Panc1 (cell line): ENCODE measurements around the gene IFI6. TPM values are rescaled to one million over a fixed set of nuclear protein-coding genes. Genes with fewer than 3 reads are reported as not detected.
"Not testable (repeated sequence)": the region's sequence is repeated elsewhere in the genome, so short reads cannot be mapped to it uniquely, and the experiment has no call there.

ENCODE experiments used
- ATAC-seq: fragments of 200-7000 bp; cut with Tn5 transposase; 2 replicates; pipeline ENCODE4 v1.9.1; 2020; ENCODE audit warnings: mild to moderate bottlenecking, moderate library complexity
- BruUV-seq: library from RNA; stranded (reverse); fragments of 400-500 nt; replicated peaks from 2 replicates; lab custom pipeline; 2021; lab: Mats Ljungman, UMichigan
- CTCF ChIA-PET: fragments of 300-600 bp; sonication (Branson Sonifier 250); formaldehyde crosslinking; loops from one replicate; lab custom pipeline; 2022; ENCODE audit warnings: antibody characterized with exemption; lab: Charles Lee
- POLR2A ChIA-PET: fragments of 300-600 bp; sonication (Branson Sonifier 250); formaldehyde crosslinking; loops from one replicate; lab custom pipeline; 2022; ENCODE audit warnings: antibody characterized with exemption; lab: Charles Lee
- DNase-seq: peaks from one replicate; pipeline ENCODE4 v3.0.0-alpha.2; 2010; ENCODE audit warnings: low read depth, low spot score
- H3K27ac ChIP-seq: 2 replicates; pipeline ENCODE4 v1.5.1; 2011; ENCODE audit warnings: mild to moderate bottlenecking, low read length, inconsistent platforms
- H3K27me3 ChIP-seq: fragments of 200-500 bp; sonication (Bioruptor generic); 2 replicates; pipeline ENCODE4 v1.6.0; 2014; ENCODE audit warnings: low read length, inconsistent platforms; ENCODE audit not compliant: control insufficient read depth, insufficient read depth
- H3K36me3 ChIP-seq: fragments of 200-500 bp; sonication (Bioruptor generic); 2 replicates; pipeline ENCODE4 v1.5.1; 2014; ENCODE audit warnings: inconsistent platforms, mild to moderate bottlenecking, low read length, moderate library complexity; ENCODE audit not compliant: control insufficient read depth, insufficient read depth
- H3K4me1 ChIP-seq: 2 replicates; pipeline ENCODE4 v1.5.1; 2011; ENCODE audit warnings: inconsistent platforms, mild to moderate bottlenecking, low read length, moderate library complexity; ENCODE audit not compliant: control insufficient read depth, insufficient read depth
- H3K4me3 ChIP-seq, 2 experiments: 2 replicates each; pipeline ENCODE4 v1.5.1; 2011 to 2012; ENCODE audit warnings: low read depth in 2 of 2, low read length in 2 of 2, mild to moderate bottlenecking in 2 of 2, inconsistent platforms in 1 of 2, moderate library complexity in 1 of 2
- H3K9me3 ChIP-seq: fragments of 200-500 bp; sonication (Bioruptor generic); 2 replicates; pipeline ENCODE4 v1.5.1; 2014; ENCODE audit warnings: low read depth, mild to moderate bottlenecking, inconsistent platforms, low read length, moderate library complexity; ENCODE audit not compliant: control insufficient read depth, insufficient read depth
- POLR2AphosphoS5 ChIP-seq: IDR thresholded peaks from 2 replicates; pipeline ENCODE4 v1.6.1; 2012; ENCODE audit warnings: mild to moderate bottlenecking, low read depth, low read length, moderate library complexity
- SIN3A ChIP-seq: IDR thresholded peaks from 2 replicates; pipeline ENCODE4 v1.6.1; 2012; ENCODE audit warnings: low read depth, mild to moderate bottlenecking, low read length, moderate library complexity, borderline replicate concordance; ENCODE audit not compliant: insufficient read depth
- in situ Hi-C: cut with HindIII; loops from 2 replicates; pipeline ENCODE4 v1.10.0; 2016; ENCODE audit warnings: low sequenced_read_pairs, low pct_unique_long_range_greater_than_20kb
- intact Hi-C: fragments of 100-400 bp; cut with micrococcal nuclease; formaldehyde crosslinking; loops from one replicate; pipeline ENCODE4 v1.10.0; 2022; ENCODE audit not compliant: unreplicated experiment
- total RNA-seq: library from RNA; stranded (reverse); gene quantifications from one replicate; pipeline ENCODE4 v1.2.1, GENCODE V29; 2021; ENCODE audit not compliant: unreplicated experiment
- TF ChIP-seq, protein P1 (sequence below): fragments of 450-650 bp; IDR thresholded peaks from 2 replicates; pipeline ENCODE4 v1.5.1; 2017; ENCODE audit warnings: mild to moderate bottlenecking
- TF ChIP-seq, protein P2 (sequence below), 2 experiments: IDR thresholded peaks; 2 replicates each; pipeline ENCODE4 v1.6.1; 2011 to 2012; ENCODE audit warnings: low read depth in 2 of 2, control low read depth in 1 of 2, low read length in 1 of 2, mild to moderate bottlenecking in 1 of 2, moderate library complexity in 1 of 2; ENCODE audit not compliant: insufficient read depth in 1 of 2

The IFI6 gene
- total RNA-seq, 1 experiment from 2014 or later = 39.1 TPM

DNA sequence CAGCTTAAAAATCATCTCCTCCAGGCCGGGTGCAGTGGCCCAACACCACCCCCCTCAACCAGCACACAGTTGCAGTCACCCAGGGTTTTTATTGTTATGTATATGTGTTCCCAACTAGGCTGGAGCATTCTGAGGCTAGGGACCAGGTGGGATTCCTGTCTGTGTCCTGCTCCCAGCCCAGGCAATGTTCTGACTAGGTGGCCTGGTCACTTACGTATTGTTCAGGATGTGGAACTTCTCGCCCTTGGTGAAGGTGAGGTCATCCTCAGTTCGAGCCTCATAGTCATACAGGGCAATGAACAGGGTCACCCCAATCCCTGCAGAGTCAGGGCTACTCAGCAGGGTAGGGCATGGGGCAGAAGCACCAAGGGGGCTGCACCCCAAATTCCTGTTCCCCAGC is 49.2 kb downstream of the IFI6 start:
- BruUV-seq = no TSS peak
- Histone ChIP-seq H3K4me1 (no peaks in the 10 kb centered on the region), H3K27ac (no peak overlapping the region), H3K36me3 (no peaks in the 10 kb centered on the region), H3K4me3 (no peak overlapping the region), H3K9me3 (no peaks in the 10 kb centered on the region), H3K27me3 (no peaks in the 10 kb centered on the region)
- ATAC-seq (no peak), DNase-seq (no peak)
- intact Hi-C loops (no loop called here), in situ Hi-C loops (no loop called here)
- ChIA-PET POLR2A (no interaction called here), CTCF (no interaction called here)
- TF ChIP-seq SIN3A (no peak), POLR2AphosphoS5 (no peak)
- TF ChIP-seq, protein P1, sequence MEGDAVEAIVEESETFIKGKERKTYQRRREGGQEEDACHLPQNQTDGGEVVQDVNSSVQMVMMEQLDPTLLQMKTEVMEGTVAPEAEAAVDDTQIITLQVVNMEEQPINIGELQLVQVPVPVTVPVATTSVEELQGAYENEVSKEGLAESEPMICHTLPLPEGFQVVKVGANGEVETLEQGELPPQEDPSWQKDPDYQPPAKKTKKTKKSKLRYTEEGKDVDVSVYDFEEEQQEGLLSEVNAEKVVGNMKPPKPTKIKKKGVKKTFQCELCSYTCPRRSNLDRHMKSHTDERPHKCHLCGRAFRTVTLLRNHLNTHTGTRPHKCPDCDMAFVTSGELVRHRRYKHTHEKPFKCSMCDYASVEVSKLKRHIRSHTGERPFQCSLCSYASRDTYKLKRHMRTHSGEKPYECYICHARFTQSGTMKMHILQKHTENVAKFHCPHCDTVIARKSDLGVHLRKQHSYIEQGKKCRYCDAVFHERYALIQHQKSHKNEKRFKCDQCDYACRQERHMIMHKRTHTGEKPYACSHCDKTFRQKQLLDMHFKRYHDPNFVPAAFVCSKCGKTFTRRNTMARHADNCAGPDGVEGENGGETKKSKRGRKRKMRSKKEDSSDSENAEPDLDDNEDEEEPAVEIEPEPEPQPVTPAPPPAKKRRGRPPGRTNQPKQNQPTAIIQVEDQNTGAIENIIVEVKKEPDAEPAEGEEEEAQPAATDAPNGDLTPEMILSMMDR = no peak

DNA sequence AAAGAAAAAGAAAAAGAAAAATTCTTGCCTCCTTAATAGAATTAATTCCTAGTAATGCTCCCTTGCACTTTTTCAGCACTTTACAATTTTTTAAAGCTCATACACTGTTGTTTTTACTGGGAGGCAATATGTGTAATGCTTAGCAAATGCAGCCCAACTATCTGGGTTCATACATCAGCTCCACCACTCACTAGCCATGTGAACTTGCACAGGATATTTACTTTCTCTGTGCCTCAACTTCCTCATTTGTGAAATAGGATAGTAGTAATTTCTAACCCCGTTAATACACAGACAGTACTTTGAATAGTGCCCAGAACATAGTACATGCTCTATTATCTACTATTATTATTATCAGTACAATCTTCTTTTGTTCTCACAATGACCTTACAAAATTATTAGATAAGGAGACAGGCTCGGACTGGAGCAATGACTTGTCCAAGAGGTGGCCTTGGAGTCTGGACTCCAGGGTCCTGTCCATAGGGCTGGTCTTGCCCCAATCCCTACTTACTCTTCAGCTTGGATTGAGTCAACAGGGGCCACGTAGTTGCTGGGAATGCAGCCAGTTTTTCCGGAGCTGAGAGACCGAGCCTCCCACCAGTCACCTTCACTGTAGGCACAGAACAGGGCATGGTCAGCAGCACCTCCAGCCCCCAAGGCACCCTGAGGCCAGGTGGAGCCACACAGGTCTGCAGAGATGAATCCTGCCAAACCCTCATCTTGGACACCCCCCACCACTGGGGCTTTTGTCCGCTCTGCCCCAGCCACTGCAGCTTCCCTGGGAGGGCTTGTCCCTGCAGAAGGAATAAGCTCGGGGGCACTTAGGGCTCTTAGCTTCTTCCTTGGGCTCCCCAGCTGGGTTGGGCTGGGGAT is 50.7 kb downstream of the IFI6 start:
- ATAC-seq = no peak; the same call in 1 of the 2 replicates
- H3K9me3 ChIP-seq = no peaks in the 10 kb centered on the region
- CTCF ChIA-PET = no interaction called here

DNA sequence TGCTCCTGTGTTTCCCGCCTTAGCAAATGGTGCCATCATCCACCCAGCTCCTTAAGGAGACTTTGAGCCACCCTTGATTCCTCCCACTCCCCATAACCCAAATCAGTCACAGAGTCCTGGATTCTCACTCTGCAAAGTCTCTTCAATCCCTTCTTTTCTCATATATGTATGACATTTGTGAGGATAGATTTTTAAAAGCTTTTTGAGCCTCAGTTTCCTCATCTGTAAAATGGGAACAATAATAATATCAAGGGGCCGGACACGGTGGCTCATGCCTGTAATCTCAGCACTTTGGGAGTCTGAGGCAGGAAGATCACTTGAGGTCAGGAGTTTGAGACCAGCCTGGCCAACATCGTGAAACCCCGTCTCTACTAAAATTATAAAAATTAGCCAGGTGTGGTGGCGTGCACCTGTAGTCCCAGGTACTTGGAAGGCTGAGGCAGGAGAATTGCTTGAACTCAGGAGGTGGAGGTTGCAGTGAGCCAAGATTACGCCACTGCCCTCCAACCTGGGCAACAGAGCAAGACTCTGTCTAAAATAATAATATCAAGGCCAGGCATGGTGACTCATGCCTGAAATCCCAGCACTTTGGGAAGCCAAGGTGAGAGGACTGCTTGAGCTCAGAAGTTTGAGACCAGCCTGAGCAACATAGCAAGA is 52.1 kb downstream of the IFI6 start:
- H3K27me3 ChIP-seq, DNase-seq, H3K4me1 ChIP-seq, H3K36me3 ChIP-seq, ATAC-seq, H3K27ac ChIP-seq, intact Hi-C loops, H3K9me3 ChIP-seq, CTCF ChIA-PET, in situ Hi-C loops, H3K4me3 ChIP-seq, BruUV-seq: not testable (repeated sequence)
- POLR2A ChIA-PET = interaction anchor here (0.6 kb wide), 1 partner anchor 18 kb away, joined by 3 read pairs; no protein-coding TSS in a partner anchor

More for the DNA sequence above, 50.7 kb downstream of the IFI6 start:
- TF ChIP-seq POLR2AphosphoS5 (no peak), SIN3A (no peak)
- TF ChIP-seq, protein P1 = no peak
- TF ChIP-seq, protein P2, sequence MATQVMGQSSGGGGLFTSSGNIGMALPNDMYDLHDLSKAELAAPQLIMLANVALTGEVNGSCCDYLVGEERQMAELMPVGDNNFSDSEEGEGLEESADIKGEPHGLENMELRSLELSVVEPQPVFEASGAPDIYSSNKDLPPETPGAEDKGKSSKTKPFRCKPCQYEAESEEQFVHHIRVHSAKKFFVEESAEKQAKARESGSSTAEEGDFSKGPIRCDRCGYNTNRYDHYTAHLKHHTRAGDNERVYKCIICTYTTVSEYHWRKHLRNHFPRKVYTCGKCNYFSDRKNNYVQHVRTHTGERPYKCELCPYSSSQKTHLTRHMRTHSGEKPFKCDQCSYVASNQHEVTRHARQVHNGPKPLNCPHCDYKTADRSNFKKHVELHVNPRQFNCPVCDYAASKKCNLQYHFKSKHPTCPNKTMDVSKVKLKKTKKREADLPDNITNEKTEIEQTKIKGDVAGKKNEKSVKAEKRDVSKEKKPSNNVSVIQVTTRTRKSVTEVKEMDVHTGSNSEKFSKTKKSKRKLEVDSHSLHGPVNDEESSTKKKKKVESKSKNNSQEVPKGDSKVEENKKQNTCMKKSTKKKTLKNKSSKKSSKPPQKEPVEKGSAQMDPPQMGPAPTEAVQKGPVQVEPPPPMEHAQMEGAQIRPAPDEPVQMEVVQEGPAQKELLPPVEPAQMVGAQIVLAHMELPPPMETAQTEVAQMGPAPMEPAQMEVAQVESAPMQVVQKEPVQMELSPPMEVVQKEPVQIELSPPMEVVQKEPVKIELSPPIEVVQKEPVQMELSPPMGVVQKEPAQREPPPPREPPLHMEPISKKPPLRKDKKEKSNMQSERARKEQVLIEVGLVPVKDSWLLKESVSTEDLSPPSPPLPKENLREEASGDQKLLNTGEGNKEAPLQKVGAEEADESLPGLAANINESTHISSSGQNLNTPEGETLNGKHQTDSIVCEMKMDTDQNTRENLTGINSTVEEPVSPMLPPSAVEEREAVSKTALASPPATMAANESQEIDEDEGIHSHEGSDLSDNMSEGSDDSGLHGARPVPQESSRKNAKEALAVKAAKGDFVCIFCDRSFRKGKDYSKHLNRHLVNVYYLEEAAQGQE (IDR thresholded peaks at IDR 0.05; ENCODE audit: insufficient read depth in 1 of 2, low read depth in 2 of 2, low read length in 1 of 2) = no peak
- no peak for DNase-seq
- in situ Hi-C loops (no loop called here), intact Hi-C loops (no loop called here)
- no TSS peak for BruUV-seq
- no peak overlapping the region for H3K27ac ChIP-seq
- H3K4me1 ChIP-seq = no peaks in the 10 kb centered on the region
- H3K36me3 ChIP-seq = no peaks in the 10 kb centered on the region
- H3K27me3 ChIP-seq = no peaks in the 10 kb centered on the region
- no peak overlapping the region for H3K4me3 ChIP-seq
- POLR2A ChIA-PET = no interaction called here
